Astrocyte of the hippocampus (primary cell): ENCODE results near the gene CBX2.
A peak's percentile ranks its signal among the peaks of the same experiment; 100 is the strongest.

Experiments
- DNase-seq: peaks from one replicate; pipeline ENCODE4 v3.0.0; 2011; ENCODE audit warnings: low read depth, low spot score

CBX2 gene

DNA sequence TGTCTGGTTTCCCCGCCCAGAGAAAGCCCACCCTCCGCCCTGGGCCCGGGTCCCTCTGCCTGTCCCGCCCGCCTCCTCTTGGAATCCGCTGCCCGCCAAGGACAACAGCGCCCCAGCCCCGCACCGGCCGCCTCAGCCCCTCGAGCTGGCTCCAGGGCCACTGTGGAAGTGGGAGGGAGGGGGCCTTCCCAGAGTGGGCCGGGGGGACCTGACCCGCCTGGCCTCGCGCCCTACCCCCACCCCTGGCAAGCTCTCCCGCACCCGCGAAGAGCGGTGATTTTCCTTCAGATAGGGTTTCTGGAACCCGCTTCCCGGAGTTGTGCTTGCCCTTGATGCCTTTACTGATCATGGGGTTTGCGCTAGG is 21.2 kb downstream of the CBX2 start:
- DNase-seq: no peak

DNA sequence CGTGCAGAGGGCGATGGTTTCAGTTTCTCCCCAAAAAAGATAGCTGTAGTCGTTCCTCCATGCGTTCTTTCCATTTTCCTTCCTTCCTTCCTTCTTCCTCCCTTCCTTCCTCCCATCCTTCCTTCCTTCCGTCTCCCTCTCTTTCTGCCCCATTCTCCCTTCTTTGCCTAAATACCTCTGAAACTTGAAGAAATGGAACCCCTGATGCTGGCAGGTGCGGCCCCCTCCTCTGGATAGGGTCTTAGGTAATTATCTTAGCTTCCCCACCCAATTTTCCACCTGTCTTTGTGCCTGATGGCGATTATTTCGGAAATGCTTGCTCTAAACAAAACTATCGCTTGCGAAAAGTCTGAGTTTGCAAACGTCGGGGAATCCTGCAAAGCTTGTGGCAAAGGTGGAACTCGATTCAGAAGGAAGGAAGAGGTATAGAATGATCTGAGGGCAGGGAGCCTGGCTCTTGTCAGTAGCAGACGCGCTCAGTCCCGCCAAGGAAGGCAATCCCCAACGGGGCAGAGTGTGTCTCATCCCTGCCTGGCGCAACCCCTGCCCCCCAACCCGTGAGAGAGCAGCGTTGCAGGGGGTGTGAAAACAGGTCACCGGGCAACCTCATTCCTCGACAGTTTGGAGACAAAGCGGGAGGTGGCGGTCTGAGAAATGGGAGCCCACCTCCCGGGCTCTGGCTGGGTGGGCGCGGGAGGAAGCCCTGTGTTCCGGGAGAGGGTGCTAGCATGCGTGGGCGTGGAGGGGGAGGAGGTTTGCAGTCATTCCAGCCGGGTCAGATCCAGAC is 21.8 kb downstream of the CBX2 start:
- DNase-seq: no peak

DNA sequence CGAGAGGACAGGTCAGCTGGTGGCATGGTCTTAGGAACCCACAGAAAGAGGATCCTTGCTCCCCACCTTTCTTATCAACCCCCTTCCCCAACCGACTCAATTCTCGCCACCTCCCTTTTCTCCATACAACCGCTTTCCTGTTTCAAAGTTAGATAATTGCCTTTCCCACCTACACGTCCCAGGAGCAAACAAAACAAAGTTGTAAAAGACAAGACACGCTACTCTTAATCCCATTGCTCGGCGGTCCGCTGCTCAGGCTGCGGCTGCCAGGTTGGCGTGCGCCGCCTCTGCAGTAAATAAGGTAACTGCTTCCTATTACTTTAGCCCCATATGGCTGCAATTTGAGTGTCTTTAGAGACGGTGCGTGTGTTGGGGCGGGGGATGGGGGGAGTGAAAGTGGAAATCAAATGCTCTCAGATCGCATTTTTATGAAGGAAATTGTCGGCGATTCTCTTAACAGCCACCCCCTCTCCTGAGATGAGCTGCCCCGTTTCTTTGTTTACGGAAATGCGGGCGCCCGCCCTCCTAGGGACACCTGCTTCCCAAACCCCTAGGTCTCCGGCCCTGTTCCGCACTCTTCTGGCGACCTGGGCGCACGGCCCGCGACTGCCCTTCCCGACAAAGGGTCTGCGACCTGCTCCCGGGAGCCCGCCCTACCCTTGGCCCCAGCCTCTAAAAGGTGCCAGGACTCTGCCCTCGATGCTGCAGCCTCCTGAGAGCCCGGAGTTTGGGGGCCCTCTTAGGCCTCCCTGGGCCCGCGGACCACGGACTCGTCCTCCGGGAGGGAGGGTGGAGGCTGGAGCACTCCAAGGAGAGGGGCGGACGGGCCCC is 22.6 kb downstream of the CBX2 start:
- no peak for DNase-seq

DNA sequence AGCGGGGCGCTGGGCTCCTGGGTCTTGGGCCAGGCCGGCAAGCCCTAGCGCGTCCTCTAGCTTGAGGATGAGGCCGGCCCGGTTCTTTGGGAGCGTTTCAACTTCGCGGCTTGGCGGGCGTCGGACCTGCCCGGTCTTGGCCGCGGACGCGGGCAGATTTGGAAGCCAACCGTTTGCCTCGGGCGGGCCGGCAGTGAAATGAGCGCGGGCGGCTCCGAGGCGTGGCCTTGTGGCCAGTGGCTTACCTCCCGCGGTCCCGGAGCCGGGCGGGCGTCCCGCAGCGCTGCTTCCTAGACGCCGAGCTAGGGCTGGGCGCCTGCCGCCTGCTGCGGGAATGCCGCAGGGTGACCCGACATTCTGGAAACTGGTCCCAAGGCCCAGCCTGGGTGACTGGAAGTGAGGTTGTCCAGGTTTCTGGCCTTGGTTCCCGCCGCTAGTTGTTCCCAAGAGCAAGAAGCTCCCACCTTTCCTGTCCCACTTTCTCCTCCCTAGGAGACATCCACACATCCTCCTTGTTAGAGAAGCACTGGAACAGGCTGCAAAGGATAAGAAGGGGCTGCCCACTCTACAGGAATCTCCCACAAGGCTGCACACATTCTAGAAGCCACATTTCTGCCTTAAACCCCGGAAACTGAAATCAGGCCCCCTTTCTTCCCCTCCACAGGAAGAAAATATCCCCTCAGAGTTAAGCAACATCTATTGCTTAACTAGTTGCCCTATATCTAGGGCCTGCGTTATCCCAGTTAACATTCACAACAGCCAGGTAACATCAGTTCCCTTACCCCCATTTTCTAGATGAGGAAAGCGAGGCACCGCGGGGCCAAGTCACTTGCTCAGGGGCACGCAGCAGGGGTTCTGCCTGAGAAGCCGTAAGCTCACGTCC is 23.4 kb downstream of the CBX2 start:
- DNase-seq: peak; percentile 74

DNA sequence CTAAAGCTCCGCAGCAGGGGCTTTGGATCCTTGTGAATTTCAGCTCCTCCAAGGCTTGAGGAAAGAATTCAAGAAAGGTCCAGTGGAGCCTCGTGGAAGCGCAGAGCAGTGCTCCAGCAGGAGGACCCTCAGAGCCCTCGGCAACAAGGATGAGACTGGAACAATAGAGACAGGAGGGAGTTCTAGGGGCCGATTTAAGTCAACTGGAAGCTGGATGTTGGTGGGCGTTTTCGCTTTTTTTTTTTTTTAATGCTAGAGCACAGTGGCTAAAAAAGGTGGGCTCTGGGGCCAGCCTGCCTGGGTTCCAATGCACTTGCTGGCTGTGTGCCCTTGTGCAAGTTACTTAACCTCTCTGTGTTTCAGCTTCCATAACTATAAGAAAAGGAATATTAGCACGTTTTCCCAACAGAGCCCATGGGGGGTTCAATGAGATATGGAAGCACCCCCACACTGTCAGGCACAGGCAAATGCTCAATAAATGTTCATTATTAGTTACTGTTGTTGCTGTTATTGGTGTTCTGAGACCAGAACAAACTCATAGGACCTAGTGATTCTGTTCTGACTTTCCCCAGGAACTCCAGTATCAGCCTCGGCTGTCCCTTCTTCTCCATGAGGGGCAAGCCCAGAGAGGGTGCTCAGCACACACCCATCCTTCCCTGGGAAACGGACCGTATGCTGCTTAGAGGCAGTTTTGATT is 24.2 kb downstream of the CBX2 start:
- no peak for DNase-seq

DNA sequence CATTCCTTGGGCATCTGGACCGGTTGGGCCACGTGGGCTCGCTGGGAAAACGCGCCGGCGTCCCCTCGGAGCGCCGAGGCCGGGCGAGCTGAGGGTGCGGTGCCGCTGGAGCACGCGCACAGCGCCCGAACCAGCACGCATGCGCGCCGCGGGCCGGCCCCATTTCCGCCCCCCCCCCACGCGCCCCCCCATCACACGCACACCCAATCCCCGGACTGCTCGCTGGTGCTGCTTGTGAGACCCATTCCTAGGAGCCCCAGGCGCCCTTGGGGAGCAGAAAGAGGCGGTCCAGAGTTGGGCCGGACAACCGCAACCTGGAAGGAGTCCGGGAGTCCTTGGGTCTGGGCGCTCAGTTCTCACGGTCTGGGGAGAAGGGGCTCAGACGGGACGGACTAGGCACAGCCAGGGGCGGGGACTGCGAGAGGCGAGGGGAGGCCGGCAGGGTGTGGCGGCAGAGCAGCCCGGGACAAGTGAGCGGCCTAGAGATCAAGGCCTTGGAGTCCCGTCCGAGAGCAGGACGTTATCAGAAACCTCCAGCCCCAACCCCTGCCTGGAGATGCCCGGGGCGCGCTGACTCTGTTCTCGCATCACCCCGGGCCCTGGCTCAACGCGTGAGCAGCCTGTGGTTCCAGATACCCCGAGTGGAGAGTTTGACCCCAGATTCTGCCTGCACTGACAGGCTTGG is 24.9 kb downstream of the CBX2 start:
- no peak for DNase-seq

DNA sequence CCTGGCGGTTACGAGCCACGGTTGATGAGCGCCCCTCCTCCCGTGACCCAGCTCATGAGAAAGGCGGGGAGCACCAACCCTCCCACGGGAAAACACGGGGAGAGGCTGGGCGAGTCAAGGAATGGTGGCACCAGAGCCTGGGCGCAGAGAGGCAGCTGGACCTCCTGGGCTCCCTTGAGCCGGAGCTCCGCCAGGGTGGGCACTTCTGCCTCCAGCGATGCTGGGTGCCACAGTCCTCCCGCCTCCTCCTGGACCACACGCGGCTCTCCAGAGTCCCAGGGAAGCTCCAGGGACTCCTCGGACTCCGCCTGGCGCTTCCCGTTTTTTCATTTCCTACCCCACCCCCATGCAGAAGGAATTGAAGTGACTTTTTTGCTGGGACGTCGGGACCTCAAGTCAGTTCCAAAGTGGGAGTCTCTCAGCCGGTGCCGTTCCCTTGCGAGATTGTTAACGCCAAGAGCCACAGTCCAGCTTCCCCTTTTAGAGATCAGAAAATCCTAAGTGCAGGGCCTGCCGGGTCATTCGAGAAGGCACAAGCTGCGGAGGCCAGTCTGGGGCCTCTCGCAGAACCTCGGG is 25.6 kb downstream of the CBX2 start:
- DNase-seq: no peak

DNA sequence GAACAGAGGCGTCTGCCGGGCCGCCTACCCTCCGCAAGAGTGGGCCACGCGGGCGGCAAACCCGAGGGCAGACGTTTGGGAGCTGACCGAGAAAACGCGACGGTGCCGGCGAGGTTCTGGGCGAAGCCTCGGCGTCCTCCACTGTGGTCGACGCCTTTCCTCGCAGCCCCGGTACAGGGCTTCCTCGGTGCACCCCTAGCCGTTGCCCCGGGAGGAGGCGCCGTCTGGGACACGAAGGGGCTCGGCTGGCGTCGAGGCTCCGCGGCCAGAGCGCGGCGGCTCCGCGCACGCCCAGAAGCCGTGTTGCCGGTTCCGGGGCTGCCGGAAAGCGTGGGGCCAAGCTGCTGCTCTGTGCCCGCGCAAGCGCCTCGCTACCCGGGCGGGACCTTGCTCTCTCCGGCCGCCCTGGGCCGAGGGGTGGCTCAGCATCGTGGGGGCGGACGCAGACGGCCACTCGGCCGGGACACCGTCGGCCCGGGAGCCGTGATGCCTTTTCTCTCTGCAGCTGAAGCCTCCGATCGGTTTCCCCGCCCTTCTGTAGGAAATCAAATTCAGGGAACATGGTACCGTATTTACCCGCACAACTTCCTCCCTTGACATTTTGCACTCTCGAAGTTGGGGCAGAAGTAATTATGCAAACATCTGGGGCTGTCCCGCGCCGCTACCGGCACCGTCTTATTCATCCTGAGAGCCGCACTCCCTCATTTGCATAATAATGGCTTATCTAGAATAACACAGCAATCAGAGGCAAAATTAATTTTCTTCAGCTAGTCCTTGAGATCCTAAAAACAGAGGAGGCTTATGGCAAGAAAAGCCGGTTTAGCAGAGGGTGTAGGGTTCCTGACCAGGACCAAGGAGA is 26.3 kb downstream of the CBX2 start:
- no peak for DNase-seq

DNA sequence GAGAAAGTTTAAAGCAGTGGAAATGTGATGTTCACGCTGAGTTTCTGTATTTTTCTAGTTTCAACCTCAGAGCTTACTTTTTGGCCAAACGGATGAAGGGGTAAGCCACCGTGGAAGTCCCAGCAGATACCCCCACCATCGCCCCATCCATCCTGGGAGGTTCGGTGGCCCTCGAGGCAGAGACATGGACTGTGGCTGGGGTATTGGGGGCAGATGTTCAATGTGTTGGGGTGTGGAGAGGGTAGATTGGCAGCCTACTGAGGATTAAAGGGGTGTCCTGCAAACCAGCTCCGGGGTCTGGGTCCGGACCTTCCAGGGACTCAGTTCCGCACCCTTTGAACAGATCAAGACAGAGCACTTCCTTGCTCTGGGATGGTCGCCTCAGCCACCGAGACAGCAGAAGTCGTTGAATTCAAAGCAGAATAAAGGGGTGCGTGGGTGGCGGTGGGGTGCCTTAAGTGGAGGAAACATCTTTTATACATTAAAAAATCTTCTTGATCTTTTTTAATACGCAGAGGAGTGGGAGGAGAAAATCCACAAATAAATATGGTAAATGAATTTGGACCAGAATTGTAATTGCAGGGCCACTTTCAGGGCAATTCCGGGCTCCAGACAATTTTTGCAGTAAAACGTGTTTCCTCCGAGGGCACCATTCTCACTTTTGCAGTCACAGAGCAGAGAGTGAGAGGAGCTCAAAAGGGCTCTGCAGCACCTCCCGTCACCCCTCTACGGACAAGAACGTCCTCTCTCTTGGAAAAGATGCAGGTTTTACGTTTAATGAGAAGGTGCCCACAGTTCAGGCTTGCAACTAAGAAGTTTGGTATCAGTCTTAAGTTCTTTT is 27.1 kb downstream of the CBX2 start:
- no peak for DNase-seq

DNA sequence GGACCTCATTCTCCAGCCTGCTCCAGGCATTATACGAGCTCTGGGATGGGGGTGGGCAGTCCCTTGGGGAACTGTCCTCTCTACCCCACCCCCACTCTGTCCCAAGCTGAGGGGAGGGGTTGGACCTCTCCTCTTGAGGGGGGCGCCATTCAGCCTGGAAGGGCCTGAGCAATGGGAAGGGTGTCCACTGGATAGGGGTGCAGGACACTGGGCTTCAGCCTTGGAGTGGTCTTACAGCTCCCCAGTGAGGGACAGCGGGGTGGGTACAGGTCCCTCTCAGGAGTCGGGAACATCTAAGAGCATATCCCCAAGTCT is 28.5 kb downstream of the CBX2 start:
- no peak for DNase-seq

DNA sequence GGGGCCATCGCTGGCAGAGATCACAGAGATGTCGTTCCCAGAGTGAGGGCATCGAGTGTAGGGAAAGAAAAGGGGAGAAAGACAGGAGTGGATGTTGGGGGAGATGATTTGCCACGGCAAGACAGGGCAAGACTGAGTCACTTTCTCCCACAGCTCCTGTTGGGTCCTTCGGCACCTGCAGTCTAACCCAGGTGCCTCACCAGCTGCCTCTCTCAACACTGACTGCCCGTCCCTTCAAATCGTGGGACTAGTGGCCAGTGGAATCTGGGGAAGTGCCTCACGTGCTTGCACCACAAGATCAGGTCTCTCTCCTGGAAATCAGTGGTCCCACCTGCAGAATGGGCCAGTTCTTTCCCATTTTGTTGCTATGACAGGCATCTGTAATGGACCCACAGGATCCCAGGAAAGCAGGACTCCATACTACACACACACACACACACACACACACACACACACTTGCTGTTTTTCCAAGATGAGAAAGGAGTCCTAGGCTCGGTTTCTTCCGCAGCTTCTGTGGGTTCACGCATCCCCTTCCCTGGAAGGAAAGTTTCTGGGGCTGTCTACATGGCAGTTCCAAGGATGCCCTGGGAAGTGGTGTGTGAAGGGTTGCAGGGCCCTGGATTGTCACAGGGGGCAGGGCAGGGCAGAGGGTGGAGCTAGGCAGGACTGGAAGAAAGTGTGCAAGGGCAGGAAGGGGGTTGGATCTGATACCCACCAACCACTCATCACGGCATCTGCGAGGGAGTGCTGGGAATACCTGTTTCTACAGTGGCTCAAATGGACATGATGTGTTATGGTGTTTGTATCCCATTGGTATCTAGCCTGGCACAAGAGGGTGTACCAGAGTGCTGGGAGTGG is 29.1 kb downstream of the CBX2 start:
- DNase-seq: no peak

DNA sequence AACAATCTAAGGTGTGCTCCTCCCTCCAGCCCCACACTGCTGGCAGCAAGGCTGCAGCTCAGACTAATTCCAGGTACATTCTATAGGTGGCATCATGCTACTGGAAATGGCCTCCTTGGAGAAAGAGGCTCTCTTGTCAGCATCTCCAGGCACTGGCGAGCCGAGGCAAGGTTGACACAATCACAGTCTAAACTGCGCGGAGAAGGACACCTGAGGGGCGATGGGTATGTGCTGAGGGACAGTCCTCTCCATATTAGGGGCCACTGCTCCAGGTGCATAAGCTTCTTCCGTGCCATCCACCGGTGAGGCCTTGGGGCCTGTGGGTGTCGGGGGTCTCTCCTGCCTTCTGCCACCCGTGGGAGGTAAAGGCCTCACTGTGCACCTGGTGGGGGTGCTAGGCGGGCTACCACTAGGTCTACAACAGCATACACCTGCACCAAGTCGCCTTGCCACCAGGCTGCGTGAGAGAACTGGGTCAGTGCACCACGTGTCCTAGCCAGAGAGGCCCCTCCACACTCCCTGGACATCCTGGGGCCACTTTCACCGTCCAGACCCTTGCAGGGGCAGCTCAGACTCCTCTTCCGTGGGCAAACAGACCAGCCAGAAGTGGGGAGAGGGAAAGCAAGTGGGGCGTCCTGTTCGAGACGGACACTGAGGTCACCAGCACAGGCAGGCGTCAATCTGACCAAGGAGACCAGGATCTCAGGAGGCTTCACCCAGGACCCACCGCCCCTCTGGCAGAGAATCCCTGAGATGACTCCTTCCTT is 31.0 kb downstream of the CBX2 start:
- DNase-seq: peak; percentile 55

DNA sequence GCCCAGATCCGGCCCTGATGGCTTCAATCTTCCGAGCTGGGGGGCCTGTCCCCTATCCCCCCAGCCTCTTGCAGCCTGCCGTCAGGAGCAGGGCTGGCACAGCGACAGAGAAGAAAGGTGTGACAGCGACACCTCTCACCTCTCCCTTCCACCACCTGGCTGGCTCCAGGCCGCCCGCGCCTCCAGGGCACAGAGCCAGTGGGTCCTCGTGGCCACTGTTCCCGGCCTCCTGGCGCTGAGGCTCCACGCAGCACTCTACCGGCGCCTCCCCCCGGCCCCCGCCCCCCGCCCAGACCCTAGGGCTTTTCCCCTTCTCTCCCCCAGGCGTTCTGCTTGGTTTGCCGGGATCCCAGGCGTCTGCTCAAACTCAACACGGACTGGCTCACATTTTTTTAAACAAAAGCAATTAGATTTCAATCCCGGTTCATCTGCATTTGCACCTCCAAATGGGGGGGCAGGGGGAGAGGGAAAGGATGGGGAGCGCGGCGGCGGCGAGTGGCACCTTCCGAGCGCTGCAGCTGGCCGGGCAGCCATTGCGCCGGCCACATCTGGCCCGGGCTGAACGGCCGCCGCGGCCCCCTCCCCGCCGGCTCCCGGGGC is 31.7 kb downstream of the CBX2 start:
- no peak for DNase-seq

DNA sequence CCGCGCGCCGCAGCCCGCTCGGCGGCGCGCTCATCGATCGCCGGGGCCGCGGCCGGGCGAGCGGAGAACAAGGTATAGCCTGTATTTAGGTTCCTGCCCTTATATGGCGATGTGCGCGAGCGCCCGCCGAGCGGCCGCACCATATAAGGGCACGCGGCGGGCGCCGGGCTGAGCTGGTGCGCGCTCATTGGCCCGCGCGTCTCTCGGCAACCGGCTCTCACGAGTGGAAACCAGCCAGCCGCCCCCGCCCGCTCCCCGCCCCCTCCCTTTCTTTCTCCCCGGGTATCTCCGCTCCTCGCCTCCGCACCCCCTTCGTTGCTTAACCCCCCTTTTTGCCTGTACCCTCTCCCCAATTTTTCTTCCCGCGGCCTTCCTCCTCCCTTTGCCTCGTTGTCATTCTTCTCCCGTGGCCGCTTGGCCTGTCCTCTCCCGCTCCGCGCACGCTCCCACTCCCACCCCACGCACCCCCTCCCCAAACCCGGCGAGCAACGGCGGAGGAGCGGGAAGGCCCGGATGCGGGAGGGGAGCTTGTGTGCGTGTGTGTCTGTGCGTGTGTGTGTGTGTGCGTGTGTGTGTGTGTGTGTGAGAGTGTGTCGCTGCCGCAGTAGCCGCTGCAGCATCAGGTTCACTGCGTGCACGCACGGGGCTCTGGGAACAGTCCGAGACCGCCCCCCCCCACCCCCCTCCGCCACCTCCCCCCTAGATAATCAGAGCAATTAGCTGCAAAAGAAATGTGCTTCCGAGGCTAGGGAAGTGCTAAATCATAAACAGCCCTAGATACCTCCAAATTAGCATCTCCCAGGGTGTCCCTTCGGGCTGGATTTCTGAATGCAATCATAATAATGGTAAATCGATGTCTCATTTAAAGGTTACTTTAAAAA is 32.4 kb downstream of the CBX2 start:
- peak; percentile 93 for DNase-seq

DNA sequence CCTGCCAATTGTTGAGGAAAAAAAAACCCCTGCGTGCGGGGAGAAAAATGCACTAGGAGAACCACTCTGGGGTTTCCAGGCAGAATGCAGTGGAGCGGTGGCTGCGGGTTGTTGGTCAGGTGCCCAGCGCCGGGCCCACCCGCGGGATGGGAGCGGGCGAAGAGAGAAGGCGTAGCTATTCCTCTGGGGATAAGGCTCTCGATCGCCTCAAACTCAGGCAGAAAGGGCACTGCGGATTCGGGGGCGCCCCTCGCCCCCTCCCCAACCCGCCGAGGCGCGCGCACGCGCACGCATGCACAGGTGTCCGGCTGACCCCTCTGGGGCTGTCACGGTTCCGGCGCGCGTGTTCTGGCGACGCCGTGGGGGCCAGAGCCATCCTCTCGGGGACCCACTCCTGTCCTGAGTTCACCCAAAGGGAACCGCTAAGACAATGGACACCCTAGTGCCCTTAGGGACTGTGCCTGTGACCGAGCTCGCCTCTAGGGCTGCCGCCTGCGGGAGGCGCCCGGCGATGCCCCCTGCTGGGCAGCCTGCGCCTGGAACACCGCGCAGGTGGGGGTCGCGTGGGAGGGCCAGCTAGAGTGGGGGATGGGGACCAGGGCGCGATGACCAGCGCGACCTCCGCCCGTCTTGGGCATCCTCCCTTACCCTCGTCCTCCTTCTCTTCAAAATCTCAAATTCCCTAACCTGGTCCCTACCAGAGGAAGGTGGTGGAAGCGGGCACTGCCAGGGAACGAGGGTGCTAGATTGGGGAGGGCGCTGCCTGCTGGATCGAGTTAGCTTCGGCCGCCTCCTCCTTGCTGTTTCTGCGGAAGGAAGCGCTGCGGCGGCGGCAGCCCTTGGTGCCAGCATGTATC is 33.3 kb downstream of the CBX2 start:
- peak; percentile 69 for DNase-seq
